HepG2 (cell line): ENCODE data around the gene TSSK6.

Experiments used
- ATF1 ChIP-seq: IDR thresholded peaks from 2 replicates; pipeline ENCODE4 v1.6.1; 2016; ENCODE audit warnings: mild to moderate bottlenecking, control low read depth
- ATF4 ChIP-seq, 2 experiments: fragments of 450-650 bp in 1 of 2; sonication (generic) in 1 of 2; formaldehyde crosslinking; IDR thresholded peaks; 2 replicates each; pipeline versions ENCODE4 v1.5.0 to v1.8.0; 2020 to 2022; ENCODE audit warnings: mild to moderate bottlenecking in 1 of 2, missing genetic modification reagents in 1 of 2
- DZIP1 ChIP-seq: sonication (generic); formaldehyde crosslinking; IDR thresholded peaks from 2 replicates; pipeline ENCODE4 v1.5.0; 2020; ENCODE audit warnings: mild to moderate bottlenecking, missing genetic modification reagents
- EP300 ChIP-seq, 3 experiments: sonication (generic) in 1 of 3; formaldehyde crosslinking in 1 of 3; IDR thresholded peaks; 2 replicates each; pipeline versions ENCODE4 v1.5.1 to v1.6.1; 2011 to 2020; ENCODE audit warnings: low read depth in 2 of 3, low read length in 2 of 3, borderline replicate concordance in 1 of 3, improper control_type of control experiment in 1 of 3, mild to moderate bottlenecking in 1 of 3, missing genetic modification reagents in 1 of 3, moderate library complexity in 1 of 3
- EZH2 ChIP-seq: conservative IDR thresholded peaks from 2 replicates; pipeline ENCODE4 v1.6.1; 2012; ENCODE audit warnings: mild to moderate bottlenecking, low read depth, low read length, moderate library complexity
- HDAC2 ChIP-seq: sonication (generic); formaldehyde crosslinking; IDR thresholded peaks from 2 replicates; pipeline ENCODE4 v1.4.0; 2020; ENCODE audit warnings: missing genetic modification reagents
- RARA ChIP-seq: IDR thresholded peaks from 2 replicates; pipeline ENCODE4 v1.6.1; 2016; ENCODE audit warnings: missing genetic modification reagents, missing compliant biosample characterization
- SP2 ChIP-seq: sonication (generic); formaldehyde crosslinking; IDR thresholded peaks from 2 replicates; pipeline ENCODE4 v1.5.1; 2020; ENCODE audit warnings: mild to moderate bottlenecking, missing genetic modification reagents
- STAG1 ChIP-seq: sonication (generic); formaldehyde crosslinking; IDR thresholded peaks from 2 replicates; pipeline ENCODE4 v1.4.0; 2020; ENCODE audit warnings: missing genetic modification reagents
- ZNF136 ChIP-seq: sonication (generic); formaldehyde crosslinking; IDR thresholded peaks from 2 replicates; pipeline ENCODE4 v1.8.1; 2022; ENCODE audit warnings: low read depth, mild to moderate bottlenecking, moderate library complexity, missing genetic modification reagents
- ZNF432 ChIP-seq: sonication (generic); formaldehyde crosslinking; IDR thresholded peaks from 2 replicates; pipeline ENCODE4 v1.5.0; 2020; ENCODE audit warnings: missing genetic modification reagents, mild to moderate bottlenecking, borderline replicate concordance
- ZSCAN25 ChIP-seq: sonication (generic); formaldehyde crosslinking; IDR thresholded peaks from 2 replicates; pipeline ENCODE4 v1.8.0; 2022; ENCODE audit warnings: mild to moderate bottlenecking, missing genetic modification reagents

GRCh38 chr19:19510432-19510831, 4.9 kb downstream of the TSSK6 start:
- TF ChIP-seq HDAC2 (CRISPR knock-in tag) (no peak), RARA (no peak), ATF4 (CRISPR knock-in tag; IDR thresholded peaks at IDR 0.05) (no peak), EZH2 (no peak), DZIP1 (CRISPR knock-in tag) (no peak), SP2 (no peak), ZNF136 (CRISPR knock-in tag) (no peak), ZSCAN25 (CRISPR knock-in tag) (no peak), STAG1 (no peak), EP300 (IDR thresholded peaks at IDR 0.05; ENCODE audit: low read depth in 2 of 2, low read length in 2 of 2) (no peak), EP300 (CRISPR knock-in tag; IDR thresholded peaks at IDR 0.05; ENCODE audit: borderline replicate concordance) (no peak), ATF1 (no peak), ZNF432 (CRISPR knock-in tag) (no peak)
